Stimulated activated CD8-positive, alpha-beta memory T cell treated with anti-CD3 and anti-CD28 coated beads, Interleukin-15, amount 100 ng/mL, for 4 hours (primary cell): ENCODE data around the gene IP6K1.

ENCODE experiments used
- DNase-seq, 2 donors: peaks; one replicate each; pipeline ENCODE4 v3.0.0-alpha.2; 2020; ENCODE audit warnings: low read depth in 2 of 2

IP6K1 gene

GRCh38 chr3:49724586-49724985 lies 61.8 kb downstream of the IP6K1 start:
- DNase-seq, result no peak

GRCh38 chr3:49723628-49724551 lies 62.5 kb downstream of the IP6K1 start, which contains the start of gene GMPPB:
TSS of gene GMPPB (minus strand) at chr3:49723951. CDS start at chr3:49723726, 225 bp downstream.
- peak; percentile 76 to 84 for DNase-seq

GRCh38 chr3:49723296-49723627 lies 63.1 kb downstream of the IP6K1 start:
- DNase-seq, result no peak

- DNase-seq, result no peak
Measured at GRCh38 chr3:49722896-49723295, 63.4 kb downstream of the IP6K1 start.

GRCh38 chr3:49721896-49722781 lies 64.2 kb downstream of the IP6K1 start:
- no peak for DNase-seq

- no peak for DNase-seq
Measured at GRCh38 chr3:49721596-49721895, 64.8 kb downstream of the IP6K1 start.

- no peak for DNase-seq
Measured at GRCh38 chr3:49720855-49721595, 65.3 kb downstream of the IP6K1 start.

GRCh38 chr3:49719214-49719884 lies 67.0 kb downstream of the IP6K1 start, which contains the start of gene AMIGO3:
TSS of gene AMIGO3 (minus strand) at chr3:49719684. CDS start at chr3:49719465, 219 bp downstream.
- peak; percentile 74 to 84 for DNase-seq

GRCh38 chr3:49718858-49719213 lies 67.5 kb downstream of the IP6K1 start:
- no peak for DNase-seq

GRCh38 chr3:49717959-49718857 lies 68.1 kb downstream of the IP6K1 start:
- DNase-seq, result no peak

- no peak for DNase-seq
Measured at GRCh38 chr3:49717211-49717958, 69.0 kb downstream of the IP6K1 start.

- DNase-seq, result no peak
Measured at GRCh38 chr3:49716691-49717210, 69.6 kb downstream of the IP6K1 start.

- DNase-seq, result no peak
Measured at GRCh38 chr3:49716169-49716568, 70.2 kb downstream of the IP6K1 start.

GRCh38 chr3:49715611-49716121 lies 70.7 kb downstream of the IP6K1 start:
- DNase-seq, result no peak

GRCh38 chr3:49714728-49715550 lies 71.4 kb downstream of the IP6K1 start:
- no peak for DNase-seq

GRCh38 chr3:49713336-49714105 lies 72.8 kb downstream of the IP6K1 start:
- no peak for DNase-seq

GRCh38 chr3:49712631-49713317 lies 73.6 kb downstream of the IP6K1 start:
- no peak for DNase-seq
